Cardiac fibroblast (primary cell): ENCODE results near the gene ADAM22.

ENCODE experiments used
- DNase-seq, 2 donors: peaks; one replicate each; pipeline versions ENCODE4 v3.0.0 to v3.0.0-alpha.2; 2010; ENCODE audit warnings: low read depth in 2 of 2
- H3K4me3 ChIP-seq, 2 donors: replicated peaks in 1 of 2; 1 replicate in 1 of 2; 2 replicates in 1 of 2; pipeline ENCODE4 v1.5.1; 2011; ENCODE audit warnings: low read depth in 2 of 2, low read length in 2 of 2, mild to moderate bottlenecking in 2 of 2, moderate library complexity in 1 of 2
- CTCF ChIP-seq: IDR thresholded peaks from one replicate; pipeline ENCODE4 v1.5.1; 2011; ENCODE audit warnings: low read depth, mild to moderate bottlenecking, low read length, inconsistent platforms

Gene ADAM22

GRCh38 chr7:88046839-88047573 is 113.0 kb downstream of the ADAM22 start:
- DNase-seq, result no peak
- no peak overlapping the region for H3K4me3 ChIP-seq
- TF ChIP-seq CTCF, result no peak

GRCh38 chr7:88057655-88058054 is 123.6 kb downstream of the ADAM22 start:
- no peak overlapping the region for H3K4me3 ChIP-seq
- DNase-seq, result no peak
- TF ChIP-seq CTCF, result no peak

GRCh38 chr7:88062238-88062637 is 128.2 kb downstream of the ADAM22 start:
- no peak for DNase-seq
- no peak overlapping the region for H3K4me3 ChIP-seq
- TF ChIP-seq CTCF, result no peak

- no peak overlapping the region for H3K4me3 ChIP-seq
- TF ChIP-seq CTCF, result no peak
- no peak for DNase-seq
These were observed 135.0 kb downstream of the ADAM22 start for GRCh38 chr7:88069093-88069492.

GRCh38 chr7:88071994-88072714 is 138.1 kb downstream of the ADAM22 start:
- no peak overlapping the region for H3K4me3 ChIP-seq
- no peak for TF ChIP-seq CTCF
- DNase-seq, result no peak

GRCh38 chr7:88072715-88073055 is 138.6 kb downstream of the ADAM22 start:
- no peak overlapping the region for H3K4me3 ChIP-seq
- no peak for DNase-seq
- TF ChIP-seq CTCF, result no peak

GRCh38 chr7:88073626-88074025 is 139.6 kb downstream of the ADAM22 start:
- H3K4me3 ChIP-seq, result no peak overlapping the region
- no peak for DNase-seq

More at GRCh38 chr7:88073626-88074025, 139.6 kb downstream of the ADAM22 start:
- no peak for TF ChIP-seq CTCF
